ENCODE data around the gene FAM20B. TPM values are rescaled to one million over a fixed set of nuclear protein-coding genes. Genes with fewer than 3 reads are reported as not detected.

FAM20B gene
- total RNA-seq, 2 experiments from 2014 or later, result 35.0 to 37.1 TPM

DNA sequence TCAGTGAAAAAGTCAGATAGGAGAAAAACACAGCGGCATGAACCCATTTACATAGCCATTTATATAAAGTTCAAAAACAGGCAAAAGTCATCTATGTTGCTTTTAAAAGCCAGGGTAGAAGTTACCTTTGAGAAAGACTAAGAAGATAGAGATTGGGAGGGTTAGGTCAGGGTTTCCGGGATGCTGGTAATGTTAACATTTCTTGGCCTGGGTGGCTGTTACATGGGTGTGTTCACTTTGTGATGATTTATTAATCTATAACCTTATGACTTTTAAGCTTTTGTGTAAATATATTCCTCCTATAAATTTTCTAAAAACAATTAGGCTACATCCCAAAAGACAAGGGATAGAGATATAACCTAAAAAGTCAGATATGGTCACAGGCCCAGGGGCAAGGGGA, 15.0 kb upstream of the FAM20B start:
- ATAC-seq (ENCODE audit: low read depth), result no peak
- POLR2A ChIA-PET, result no interaction called here
- no peak for DNase-seq
- Mint-ChIP-seq H3K4me3 (no peak overlapping the region), H3K27me3 (peaks cover 2% of the 10 kb centered on the region), H3K27ac (no peak overlapping the region), H3K36me3 (peaks cover 2% of the 10 kb centered on the region), H3K4me1 (no peaks in the 10 kb centered on the region), H3K9me3 (no peaks in the 10 kb centered on the region)

DNA sequence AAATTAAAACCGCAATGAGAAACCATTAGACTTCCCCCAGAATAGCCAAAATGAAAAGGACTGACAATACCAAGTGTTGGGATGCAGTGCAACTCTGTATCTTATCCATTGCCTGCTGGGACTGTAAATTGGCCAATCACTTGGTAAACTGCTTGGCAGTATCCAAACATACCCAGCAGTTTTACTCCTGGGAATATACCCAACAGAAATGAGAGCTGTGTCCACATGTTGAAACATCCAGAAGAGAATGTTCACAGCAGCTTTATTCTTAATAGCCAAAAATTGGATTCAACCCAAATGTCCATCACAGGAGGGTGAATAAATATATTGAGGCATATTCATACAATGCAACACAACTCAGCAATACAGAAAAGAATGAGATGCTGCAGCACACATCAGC, 13.7 kb upstream of the FAM20B start:
- no peak for ATAC-seq (ENCODE audit: low read depth)
- peaks cover 2% of the 10 kb centered on the region for H3K27me3 Mint-ChIP-seq
- H3K9me3 Mint-ChIP-seq, result no peaks in the 10 kb centered on the region
- POLR2A ChIA-PET, result no interaction called here
- H3K4me3 Mint-ChIP-seq, result no peak overlapping the region
- DNase-seq, result no peak
- no peaks in the 10 kb centered on the region for H3K4me1 Mint-ChIP-seq
- H3K27ac Mint-ChIP-seq, result no peak overlapping the region
- H3K36me3 Mint-ChIP-seq, result peaks cover 2% of the 10 kb centered on the region

DNA sequence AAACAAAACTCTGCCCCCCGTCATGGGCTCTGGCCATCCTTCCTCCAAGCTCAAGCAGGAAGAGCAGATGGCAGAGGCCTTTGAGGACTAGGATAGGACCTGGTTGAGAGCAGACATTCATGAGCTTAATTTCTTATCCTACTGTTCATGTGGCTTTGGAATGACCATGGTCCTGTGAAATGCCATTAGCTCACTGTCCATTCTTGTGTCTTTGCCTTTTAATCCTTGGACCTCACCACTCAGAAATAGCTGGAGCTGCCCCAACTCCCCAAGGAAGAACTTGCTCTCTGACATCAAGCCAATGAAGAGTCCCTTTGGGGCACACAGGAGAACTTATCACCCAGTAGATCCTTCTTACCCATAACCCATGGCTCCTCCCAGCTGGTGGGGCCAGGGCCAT, 11.6 kb upstream of the FAM20B start:
- peaks cover 2% of the 10 kb centered on the region for H3K36me3 Mint-ChIP-seq
- DNase-seq (no peak), ATAC-seq (ENCODE audit: low read depth) (no peak)
- H3K27ac Mint-ChIP-seq, result no peak overlapping the region
- POLR2A ChIA-PET, result interaction anchor here (0.7 kb wide), 1 partner anchor 451 kb away, joined by 4 read pairs; no protein-coding TSS in a partner anchor
- H3K4me3 Mint-ChIP-seq, result no peak overlapping the region
- no peaks in the 10 kb centered on the region for H3K9me3 Mint-ChIP-seq
- H3K27me3 Mint-ChIP-seq, result no peaks in the 10 kb centered on the region
- H3K4me1 Mint-ChIP-seq, result no peaks in the 10 kb centered on the region

DNA sequence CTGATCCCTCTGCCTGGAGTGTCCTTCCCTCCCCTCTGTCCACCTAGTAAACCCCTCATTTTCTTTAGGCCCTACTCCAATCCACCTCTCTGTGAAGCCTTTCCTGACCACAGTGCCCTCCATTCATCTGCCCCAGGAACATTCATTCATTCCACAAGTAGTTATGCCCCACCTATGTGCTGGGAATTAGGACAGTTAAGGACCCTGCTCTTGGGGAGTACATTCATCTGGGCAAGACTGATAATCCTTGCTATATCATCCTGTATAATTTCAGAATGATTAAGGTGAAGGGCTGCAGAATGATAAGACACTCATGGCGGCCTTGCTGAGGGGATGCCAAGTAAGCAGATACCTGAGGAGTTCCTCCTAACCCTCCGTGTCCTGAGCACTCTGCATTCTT, 10.3 kb upstream of the FAM20B start:
- Mint-ChIP-seq H3K36me3 (peaks cover 2% of the 10 kb centered on the region), H3K9me3 (no peaks in the 10 kb centered on the region), H3K27ac (no peak overlapping the region), H3K4me1 (no peaks in the 10 kb centered on the region), H3K4me3 (no peak overlapping the region), H3K27me3 (peaks cover 2% of the 10 kb centered on the region)
- POLR2A ChIA-PET, result interaction anchor here (0.7 kb wide), 1 partner anchor 113 kb away, joined by 6 read pairs; no protein-coding TSS in a partner anchor
- DNase-seq (no peak), ATAC-seq (ENCODE audit: low read depth) (no peak)

DNA sequence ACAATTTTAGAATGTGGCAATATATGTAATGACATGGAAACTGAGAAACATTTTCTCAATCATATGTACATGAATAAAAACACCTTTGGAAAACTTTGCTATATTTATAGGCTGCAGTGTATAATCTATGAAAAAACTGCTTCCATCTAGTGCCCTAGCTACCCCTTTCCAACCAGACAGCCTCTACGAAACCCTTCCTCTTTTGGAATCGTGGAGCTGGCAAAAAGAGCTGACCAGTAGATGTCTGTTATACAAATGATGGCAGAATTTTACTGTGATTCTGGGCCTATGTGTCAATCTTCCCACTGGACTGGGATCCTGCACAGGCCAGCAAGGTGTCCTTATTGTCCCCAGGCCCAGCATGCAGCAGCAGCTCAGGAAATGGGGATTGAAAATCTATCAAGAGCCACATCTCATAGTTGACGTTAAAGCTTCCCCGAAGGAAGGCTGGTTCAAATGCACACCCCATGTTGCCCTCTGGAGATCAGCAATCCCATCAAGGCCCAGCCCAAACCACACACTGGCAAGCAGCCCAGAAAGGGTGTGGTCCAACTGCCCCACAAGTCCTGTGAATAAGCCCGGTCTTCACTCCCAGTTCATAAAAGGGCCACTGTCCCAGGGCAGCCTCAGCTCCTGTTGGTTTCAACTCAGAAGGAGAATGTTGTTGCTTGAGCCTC, 8.8 kb upstream of the FAM20B start:
- no peaks in the 10 kb centered on the region for H3K9me3 Mint-ChIP-seq
- no peak overlapping the region for H3K27ac Mint-ChIP-seq
- POLR2A ChIA-PET, result no interaction called here
- peaks cover under 1% of the 10 kb centered on the region for H3K4me1 Mint-ChIP-seq
- H3K36me3 Mint-ChIP-seq, result peaks cover 2% of the 10 kb centered on the region
- DNase-seq (no peak), ATAC-seq (ENCODE audit: low read depth) (no peak)
- H3K27me3 Mint-ChIP-seq, result peaks cover 2% of the 10 kb centered on the region
- no peak overlapping the region for H3K4me3 Mint-ChIP-seq

DNA sequence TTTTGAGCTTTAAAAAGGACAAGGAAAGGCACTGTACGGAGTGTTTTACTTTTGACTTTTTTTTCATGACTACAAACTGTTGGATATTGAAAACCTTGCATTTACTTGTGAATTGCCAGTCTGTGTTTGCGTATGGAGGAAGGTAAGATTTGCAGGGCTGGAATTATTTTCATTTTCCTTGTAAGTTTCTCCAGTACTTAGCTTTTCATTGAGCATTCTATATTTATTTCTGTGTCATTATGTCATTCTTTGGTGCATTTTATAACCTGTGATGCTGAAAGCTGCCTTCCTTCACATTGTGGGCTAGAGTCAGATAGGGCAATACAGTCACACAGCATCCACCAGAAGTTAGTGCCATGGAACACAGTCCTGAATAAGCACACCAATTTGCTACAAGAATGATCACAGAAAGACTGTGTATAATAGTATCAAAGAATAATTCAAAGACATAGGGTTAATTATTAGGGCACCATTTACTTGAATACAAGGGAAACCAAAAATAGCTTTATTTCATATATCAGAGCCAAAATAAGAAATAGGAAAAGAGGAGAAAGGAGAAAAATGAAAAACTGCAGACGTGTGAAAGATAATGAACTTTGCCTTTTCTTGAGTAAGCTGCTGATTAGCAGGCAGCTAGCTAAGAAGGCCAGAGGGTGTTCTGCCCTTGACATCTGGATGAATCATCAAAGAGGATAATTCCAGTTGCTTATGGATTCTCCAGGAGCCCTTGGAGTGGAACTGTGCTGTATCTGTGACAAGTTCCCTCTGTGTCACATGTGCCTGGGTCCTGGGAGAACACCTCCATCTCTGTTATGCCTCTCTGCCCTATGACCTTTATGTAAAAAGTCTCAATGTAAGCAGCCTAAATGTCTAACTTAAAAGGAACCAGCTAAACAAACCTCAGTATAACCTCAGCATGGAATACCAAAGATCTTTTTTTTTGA, 8.0 kb upstream of the FAM20B start:
- H3K36me3 Mint-ChIP-seq, result peaks cover 2% of the 10 kb centered on the region
- peaks cover 2% of the 10 kb centered on the region for H3K27me3 Mint-ChIP-seq
- POLR2A ChIA-PET, result no interaction called here
- no peak overlapping the region for H3K4me3 Mint-ChIP-seq
- ATAC-seq (ENCODE audit: low read depth) (no peak), DNase-seq (no peak)
- no peak overlapping the region for H3K27ac Mint-ChIP-seq
- H3K4me1 Mint-ChIP-seq, result peaks cover 3% of the 10 kb centered on the region
- H3K9me3 Mint-ChIP-seq, result no peaks in the 10 kb centered on the region

DNA sequence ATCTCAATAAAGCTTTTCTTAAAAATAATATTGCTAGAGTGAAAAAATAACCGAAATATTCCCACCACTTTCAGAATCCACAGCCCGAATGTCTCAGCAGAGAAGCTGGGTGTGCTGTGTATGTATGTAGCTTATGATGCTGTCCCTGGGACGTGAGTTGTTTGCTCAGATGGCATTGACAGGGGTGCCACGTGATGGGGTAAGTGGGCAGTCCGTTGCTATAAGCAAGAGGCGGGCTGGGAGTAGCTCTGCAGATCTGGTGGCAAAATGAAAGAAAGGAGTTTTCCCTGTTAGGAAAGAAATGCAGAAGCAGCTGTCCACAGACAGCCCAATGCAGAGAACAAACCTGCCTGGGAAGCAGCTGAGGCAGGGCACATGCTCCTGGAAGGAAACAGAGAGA, 3.8 kb upstream of the FAM20B start:
- Mint-ChIP-seq H3K27me3 (peaks cover 4% of the 10 kb centered on the region), H3K27ac (no peak overlapping the region), H3K36me3 (peaks cover 2% of the 10 kb centered on the region), H3K4me1 (peaks cover 8% of the 10 kb centered on the region), H3K4me3 (no peak overlapping the region), H3K9me3 (no peaks in the 10 kb centered on the region)
- POLR2A ChIA-PET, result no interaction called here
- ATAC-seq (ENCODE audit: low read depth) (no peak), DNase-seq (no peak)

DNA sequence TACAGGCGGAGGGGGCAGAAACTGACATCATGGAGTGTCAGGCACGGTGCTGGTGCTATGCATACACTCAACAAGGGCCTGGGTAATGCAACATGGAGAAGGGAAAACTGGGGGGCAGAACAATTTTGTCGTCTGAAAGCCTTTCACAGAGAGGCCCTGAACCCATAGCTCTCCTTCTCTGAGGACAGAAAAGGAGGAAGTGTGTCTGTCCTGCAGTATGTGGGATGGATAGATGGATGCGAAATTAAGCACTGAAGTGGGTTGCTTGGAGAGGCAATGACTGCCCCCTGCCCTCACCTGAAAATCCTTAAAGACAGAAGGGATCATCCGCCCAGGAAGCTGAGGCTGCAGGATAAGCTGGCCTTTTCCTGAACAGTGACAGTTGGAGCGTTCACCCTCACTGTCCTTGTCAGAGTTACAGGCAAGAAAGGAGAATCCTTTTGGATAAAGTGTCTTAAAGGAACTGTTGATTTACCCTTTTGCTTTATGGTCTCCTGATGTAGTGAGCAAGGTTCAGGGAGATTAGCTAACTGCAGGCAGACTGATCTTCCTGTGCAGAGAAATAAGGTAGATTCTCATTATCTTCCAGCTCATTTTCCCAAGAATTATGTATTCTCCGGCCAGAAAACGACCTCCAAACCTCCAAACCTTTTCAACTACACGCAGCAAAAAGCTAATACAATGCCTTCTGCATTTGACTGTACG, 1.6 kb upstream of the FAM20B start:
- H3K4me3 Mint-ChIP-seq, result no peak overlapping the region
- peaks cover 2% of the 10 kb centered on the region for H3K36me3 Mint-ChIP-seq
- H3K27ac Mint-ChIP-seq, result no peak overlapping the region

DNA sequence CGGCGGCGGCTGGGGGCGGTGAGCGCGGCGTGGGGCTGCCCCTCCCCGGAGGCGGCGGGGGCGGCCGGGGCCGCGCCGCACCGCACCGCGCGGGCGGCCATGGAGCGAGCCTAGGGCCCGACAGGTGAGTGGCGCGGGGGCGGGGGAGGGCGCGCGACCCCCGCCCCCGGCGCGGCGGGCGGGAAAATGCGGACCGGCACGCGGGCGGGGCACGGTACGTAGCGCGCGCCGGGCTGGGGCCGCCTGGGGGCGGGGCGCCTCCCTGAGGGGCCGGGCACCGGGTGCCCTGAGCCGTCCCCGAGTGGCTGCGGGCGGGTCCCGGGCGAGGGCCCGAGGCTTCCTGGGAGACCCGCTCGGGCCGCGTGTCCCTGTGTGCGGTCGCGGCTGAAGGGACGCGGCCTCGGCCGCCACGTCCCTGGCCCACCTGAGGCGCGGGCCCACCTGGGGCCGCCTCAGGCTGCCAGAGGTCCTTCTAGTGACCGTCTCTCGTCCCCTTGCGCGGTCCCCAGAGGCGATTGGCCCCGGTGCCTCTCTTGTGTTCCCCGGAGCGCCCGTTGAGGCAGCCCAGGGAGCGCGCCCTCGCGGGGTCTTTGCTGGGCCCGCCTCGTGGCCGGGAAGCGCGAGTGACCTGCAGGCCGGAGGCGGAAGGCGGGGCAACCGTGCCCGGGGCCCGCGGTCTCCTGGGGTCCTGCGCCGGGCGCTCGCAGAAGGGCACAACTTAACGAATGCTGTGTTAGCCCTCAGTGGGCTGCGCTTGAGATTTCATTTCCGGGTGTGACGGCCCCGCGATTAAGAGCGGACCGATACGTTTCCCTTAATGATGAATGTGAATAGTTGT, 500 bp downstream of the FAM20B start:
- peak overlapping the region; percentile 91 for H3K27ac Mint-ChIP-seq
- H3K9me3 Mint-ChIP-seq, result no peaks in the 10 kb centered on the region
- DNase-seq (peak; percentile 85), ATAC-seq (ENCODE audit: low read depth) (peak; percentile 85)
- peaks cover 35% of the 10 kb centered on the region for H3K4me1 Mint-ChIP-seq
- H3K27me3 Mint-ChIP-seq, result peaks cover 2% of the 10 kb centered on the region
- H3K4me3 Mint-ChIP-seq, result peak overlapping the region; percentile 94
- POLR2A ChIA-PET, result interaction anchor here (0.8 kb wide), 2 partner anchors 9 to 11 kb away, joined by 3 read pairs; no protein-coding TSS in a partner anchor
- peaks cover 2% of the 10 kb centered on the region for H3K36me3 Mint-ChIP-seq

More for the DNA sequence above, 1.6 kb upstream of the FAM20B start:
- ATAC-seq (ENCODE audit: low read depth) (no peak), DNase-seq (no peak)
- Mint-ChIP-seq H3K9me3 (no peaks in the 10 kb centered on the region), H3K27me3 (peaks cover 4% of the 10 kb centered on the region), H3K4me1 (peaks cover 19% of the 10 kb centered on the region)
- POLR2A ChIA-PET, result interaction anchor here (0.6 kb wide), 1 partner anchor 250 kb away, joined by 4 read pairs; no protein-coding TSS in a partner anchor

DNA sequence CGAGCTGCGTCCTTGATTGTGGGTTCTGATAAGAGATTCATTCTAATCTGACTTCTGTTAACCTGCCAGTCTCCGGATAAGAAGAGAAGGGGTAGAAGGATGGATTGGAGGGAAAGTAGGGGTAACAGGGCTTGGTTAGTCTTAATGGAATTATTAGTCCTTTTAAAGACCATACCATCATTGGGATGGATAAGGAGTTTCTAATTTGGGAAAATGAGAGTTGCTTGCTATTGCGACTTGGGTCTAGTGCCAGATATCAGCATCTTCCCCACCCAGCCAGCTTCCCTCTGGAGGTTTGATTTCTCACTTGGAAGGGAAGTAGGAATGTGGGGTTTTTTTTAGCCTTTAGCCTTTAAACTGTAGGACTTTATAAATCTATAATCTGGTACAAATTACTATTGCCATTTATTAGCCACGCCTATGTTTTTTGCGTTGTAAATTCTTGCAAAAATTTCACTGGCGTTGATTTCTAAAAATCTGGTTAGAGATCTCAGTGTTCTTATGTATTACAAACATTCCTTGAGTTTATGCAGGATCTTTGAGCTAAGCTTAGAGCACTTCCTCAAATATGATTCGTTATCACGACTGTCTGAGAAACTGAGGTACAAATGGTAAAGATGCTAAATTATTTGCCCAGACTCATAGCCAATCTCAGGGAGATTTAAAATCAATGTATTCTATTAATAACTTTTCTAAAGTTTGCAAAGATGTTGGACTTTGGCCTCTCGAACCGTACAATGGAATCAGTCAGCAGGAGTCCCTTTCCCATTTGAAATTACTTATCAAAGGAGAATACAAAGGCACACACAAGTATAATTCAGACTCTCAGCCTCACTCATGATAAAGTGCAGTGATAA, 1.3 kb downstream of the FAM20B start:
- Mint-ChIP-seq H3K4me3 (peak overlapping the region; percentile 94), H3K9me3 (no peaks in the 10 kb centered on the region), H3K4me1 (peaks cover 40% of the 10 kb centered on the region), H3K27ac (peak overlapping the region; percentile 91), H3K27me3 (peaks cover 2% of the 10 kb centered on the region), H3K36me3 (peaks cover 2% of the 10 kb centered on the region)
- no peak for DNase-seq
- no peak for ATAC-seq (ENCODE audit: low read depth)
- POLR2A ChIA-PET, result interaction anchor here (0.8 to 1.0 kb wide), 3 partner anchors 8 to 267 kb away, joined by 3 read pairs; no protein-coding TSS in a partner anchor

DNA sequence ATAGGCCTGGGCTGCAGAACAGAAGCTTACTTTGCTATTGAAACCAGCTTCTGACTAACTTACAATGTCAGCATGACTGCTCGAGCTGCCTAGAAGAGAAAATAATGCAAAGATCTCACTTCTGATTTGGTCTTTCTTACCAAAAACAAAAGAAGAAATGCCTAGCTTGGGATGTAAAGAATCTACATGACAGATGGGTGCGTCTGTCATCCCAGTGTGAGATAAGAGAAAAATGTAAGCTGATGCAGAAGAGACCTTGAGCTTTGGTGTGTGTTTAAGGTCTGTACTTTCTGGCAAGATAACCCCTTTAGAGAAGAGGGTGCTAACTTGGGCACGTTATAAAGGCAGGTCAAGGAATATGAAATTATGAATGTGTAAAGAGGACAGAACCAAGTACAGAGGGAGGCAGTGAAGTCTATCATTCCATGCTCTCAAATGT, 3.6 kb downstream of the FAM20B start:
- DNase-seq (no peak), ATAC-seq (ENCODE audit: low read depth) (no peak)
- Mint-ChIP-seq H3K4me3 (no peak overlapping the region), H3K27ac (no peak overlapping the region), H3K9me3 (no peaks in the 10 kb centered on the region), H3K4me1 (peaks cover 50% of the 10 kb centered on the region), H3K27me3 (no peaks in the 10 kb centered on the region), H3K36me3 (peaks cover 2% of the 10 kb centered on the region)
- POLR2A ChIA-PET, result no interaction called here

DNA sequence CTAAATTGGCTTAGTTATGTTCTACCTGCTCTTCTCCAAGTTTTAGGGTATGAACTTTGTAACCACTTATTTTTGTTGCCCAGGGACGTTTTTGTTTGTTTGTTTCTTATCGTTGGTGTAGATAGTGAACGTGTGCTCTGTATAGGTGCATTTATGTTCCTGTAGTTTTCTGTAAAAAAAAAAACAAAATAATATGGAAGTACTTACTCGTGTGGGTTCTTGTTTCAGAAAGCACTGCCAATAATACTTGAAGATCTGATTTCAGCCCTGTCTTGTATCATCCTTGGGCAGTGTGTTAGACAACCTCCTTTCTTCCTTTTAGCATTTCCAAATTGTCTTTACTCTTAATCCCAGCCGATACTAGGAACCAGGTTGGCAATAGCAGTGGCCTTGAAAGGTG, 4.4 kb downstream of the FAM20B start:
- POLR2A ChIA-PET, result no interaction called here
- Mint-ChIP-seq H3K9me3 (no peaks in the 10 kb centered on the region), H3K27me3 (no peaks in the 10 kb centered on the region), H3K4me3 (no peak overlapping the region), H3K4me1 (peaks cover 58% of the 10 kb centered on the region), H3K27ac (no peak overlapping the region), H3K36me3 (peaks cover 2% of the 10 kb centered on the region)
- ATAC-seq (ENCODE audit: low read depth), result no peak
- DNase-seq, result no peak
